Testis (tissue), 3 donors: ENCODE results near the gene OGN. TPM values are rescaled to one million over a fixed set of nuclear protein-coding genes. Genes with fewer than 3 reads are reported as not detected.

Experiments used
- DNase-seq: peaks from one replicate; pipeline ENCODE4 v3.0.0-alpha.2; 2019
- H3K27ac ChIP-seq, 2 donors: fragments of 200-600 bp; sonication (generic); one replicate each; pipeline ENCODE4 v1.5.1; 2019
- H3K27me3 ChIP-seq: fragments of 200-600 bp; sonication (generic); one replicate; pipeline ENCODE4 v1.5.1; 2019
- H3K36me3 ChIP-seq: fragments of 200-600 bp; sonication (generic); one replicate; pipeline ENCODE4 v1.5.1; 2017; ENCODE audit warnings: low read depth; ENCODE audit errors: missing control alignments
- H3K4me1 ChIP-seq: fragments of 200-600 bp; sonication (generic); one replicate; pipeline ENCODE4 v1.5.1; 2019
- H3K4me3 ChIP-seq, 2 donors: fragments of 200-600 bp; sonication (generic); one replicate each; pipeline ENCODE4 v1.5.1; 2017 to 2019
- H3K9me3 ChIP-seq: fragments of 200-600 bp; sonication (generic); one replicate; pipeline ENCODE4 v1.5.1; 2017
- POLR2A ChIP-seq: fragments of 450-650 bp; IDR thresholded peaks from one replicate; pipeline ENCODE4 v1.6.1; 2017; ENCODE audit warnings: antibody characterized with exemption, mild to moderate bottlenecking, moderate library complexity
- WGBS, 2 donors: methylation state at CpG; one replicate each; pipeline ENCODE4 v1.1.5; 2018; 5-methylcytosine and 5-hydroxymethylcytosine counted together
- intact Hi-C: fragments of 100-400 bp; cut with DNase I; formaldehyde crosslinking; loops from one replicate; pipeline ENCODE4 v1.15.1; 2023; ENCODE audit warnings: low total_unique reads
- polyA plus RNA-seq: library from polyadenylated mRNA; stranded (reverse); fragments of 350-450 nt; fragmentation: Illumina TruSeq; extraction: RNeasy Lipid Tissue Mini Kit (QIAGEN cat#74804); gene quantifications from one replicate; pipeline ENCODE4 v1.2.3, GENCODE V29; 2014; ENCODE audit warnings: low read depth, low replicate concordance; ENCODE audit not compliant: insufficient read depth
- total RNA-seq, 2 donors: library from RNA; depleted of rRNA; stranded (reverse); fragments of >200 nt; gene quantifications; one replicate each; pipeline ENCODE4 v1.2.3, GENCODE V29; 2016
- TF ChIP-seq, protein P1 (sequence below), 3 experiments: fragments of 450-650 bp in 2 of 3; fragments of 200-600 bp in 1 of 3; sonication (generic) in 1 of 3; IDR thresholded peaks; one replicate each; pipeline ENCODE4 v1.5.1; 2016 to 2019; ENCODE audit warnings: antibody characterized with exemption in 3 of 3, mild to moderate bottlenecking in 2 of 3, moderate library complexity in 1 of 3

OGN gene
- total and polyA plus RNA-seq, 3 donors from 2014 or later = 4.9 to 18.4 (median 9.5) TPM

DNA sequence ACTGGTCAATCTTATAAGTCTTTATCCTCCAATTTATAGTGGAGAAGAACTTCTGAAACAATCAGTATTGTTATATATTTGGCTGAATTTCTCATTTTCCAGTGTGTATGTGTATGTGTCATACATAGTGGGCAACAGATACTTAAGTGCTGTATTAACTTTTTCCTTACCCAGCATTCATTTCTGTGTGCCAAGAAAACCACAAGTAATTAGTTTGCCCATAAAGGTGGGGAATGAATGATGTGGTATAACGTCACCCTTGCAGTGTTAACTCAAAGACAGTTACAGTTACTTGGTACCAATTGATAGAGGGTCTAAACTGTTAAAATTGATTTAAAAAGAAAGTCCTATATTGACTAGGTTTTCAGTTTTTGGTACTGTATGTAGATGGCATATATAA lies 2.0 kb downstream of the OGN start:
- H3K4me3 ChIP-seq = no peak overlapping the region
- no peaks in the 10 kb centered on the region for H3K27me3 ChIP-seq
- no peaks in the 10 kb centered on the region for H3K36me3 ChIP-seq
- intact Hi-C loops = no loop called here
- 60 to 67% methylated on average over 1 of the region's 1 CpG for WGBS, 2 donors
- TF ChIP-seq, protein P1, sequence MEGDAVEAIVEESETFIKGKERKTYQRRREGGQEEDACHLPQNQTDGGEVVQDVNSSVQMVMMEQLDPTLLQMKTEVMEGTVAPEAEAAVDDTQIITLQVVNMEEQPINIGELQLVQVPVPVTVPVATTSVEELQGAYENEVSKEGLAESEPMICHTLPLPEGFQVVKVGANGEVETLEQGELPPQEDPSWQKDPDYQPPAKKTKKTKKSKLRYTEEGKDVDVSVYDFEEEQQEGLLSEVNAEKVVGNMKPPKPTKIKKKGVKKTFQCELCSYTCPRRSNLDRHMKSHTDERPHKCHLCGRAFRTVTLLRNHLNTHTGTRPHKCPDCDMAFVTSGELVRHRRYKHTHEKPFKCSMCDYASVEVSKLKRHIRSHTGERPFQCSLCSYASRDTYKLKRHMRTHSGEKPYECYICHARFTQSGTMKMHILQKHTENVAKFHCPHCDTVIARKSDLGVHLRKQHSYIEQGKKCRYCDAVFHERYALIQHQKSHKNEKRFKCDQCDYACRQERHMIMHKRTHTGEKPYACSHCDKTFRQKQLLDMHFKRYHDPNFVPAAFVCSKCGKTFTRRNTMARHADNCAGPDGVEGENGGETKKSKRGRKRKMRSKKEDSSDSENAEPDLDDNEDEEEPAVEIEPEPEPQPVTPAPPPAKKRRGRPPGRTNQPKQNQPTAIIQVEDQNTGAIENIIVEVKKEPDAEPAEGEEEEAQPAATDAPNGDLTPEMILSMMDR (IDR thresholded peaks at IDR 0.05) = no peak
- no peak for DNase-seq
- H3K27ac ChIP-seq = peak overlapping the region in 1 of 2 donors; percentile 7
- H3K4me1 ChIP-seq = peaks cover 9% of the 10 kb centered on the region
- H3K9me3 ChIP-seq = no peaks in the 10 kb centered on the region

DNA sequence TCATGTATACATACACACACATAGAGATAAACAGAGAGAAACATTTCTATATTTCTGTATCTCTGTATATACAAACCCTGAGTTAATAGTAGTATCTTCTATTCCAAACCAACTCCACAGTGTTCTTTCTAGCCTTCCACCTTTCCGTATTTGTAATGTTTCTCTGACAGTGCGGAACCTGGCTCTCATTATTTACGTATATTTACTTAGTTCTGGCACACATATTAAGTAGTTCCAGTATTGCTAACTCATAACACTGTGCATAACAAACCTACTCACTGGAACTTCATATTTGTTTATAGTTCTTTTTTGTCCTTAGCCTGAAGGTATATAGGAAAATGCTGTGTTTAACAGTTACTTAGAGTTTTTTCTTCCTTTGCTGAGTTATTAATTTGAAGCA lies 6.5 kb downstream of the OGN start:
- no peaks in the 10 kb centered on the region for H3K36me3 ChIP-seq
- DNase-seq = no peak
- intact Hi-C loops = no loop called here
- no peaks in the 10 kb centered on the region for H3K4me1 ChIP-seq
- TF ChIP-seq, protein P1 (IDR thresholded peaks at IDR 0.05) = no peak
- TF ChIP-seq POLR2A = no peak
- H3K27ac ChIP-seq = no peak overlapping the region
- H3K4me3 ChIP-seq = no peak overlapping the region
- no peaks in the 10 kb centered on the region for H3K27me3 ChIP-seq
- H3K9me3 ChIP-seq = no peaks in the 10 kb centered on the region
- 96 to 98% methylated on average over 3 of the region's 3 CpGs for WGBS, 2 donors

DNA sequence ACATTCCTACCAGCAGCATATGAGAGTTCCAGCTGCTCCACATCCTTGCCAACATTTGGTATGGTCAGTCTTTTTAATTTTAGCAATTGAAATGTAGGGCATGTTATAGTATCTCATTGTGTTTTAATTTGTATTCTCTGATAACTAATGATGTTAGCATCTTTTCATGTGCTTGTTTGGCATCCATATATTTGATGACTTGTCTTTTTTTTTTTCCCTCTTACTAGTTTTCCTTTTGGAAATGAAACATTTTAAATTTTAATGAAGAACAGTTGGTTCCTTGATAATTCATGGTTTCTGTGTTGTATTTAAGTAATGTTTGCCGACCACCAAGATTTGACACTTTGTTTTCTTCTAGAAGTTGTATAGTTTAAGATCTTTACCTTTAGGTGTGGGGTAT lies 8.8 kb downstream of the OGN start:
- 43 to 58% methylated on average over 1 of the region's 1 CpG for WGBS, 2 donors
- Histone ChIP-seq H3K27ac (no peak overlapping the region), H3K36me3 (no peaks in the 10 kb centered on the region), H3K27me3 (no peaks in the 10 kb centered on the region), H3K4me3 (no peak overlapping the region), H3K4me1 (no peaks in the 10 kb centered on the region), H3K9me3 (no peaks in the 10 kb centered on the region)
- no peak for DNase-seq
- intact Hi-C loops = no loop called here
- TF ChIP-seq, protein P1 (IDR thresholded peaks at IDR 0.05) = no peak
- TF ChIP-seq POLR2A = no peak

DNA sequence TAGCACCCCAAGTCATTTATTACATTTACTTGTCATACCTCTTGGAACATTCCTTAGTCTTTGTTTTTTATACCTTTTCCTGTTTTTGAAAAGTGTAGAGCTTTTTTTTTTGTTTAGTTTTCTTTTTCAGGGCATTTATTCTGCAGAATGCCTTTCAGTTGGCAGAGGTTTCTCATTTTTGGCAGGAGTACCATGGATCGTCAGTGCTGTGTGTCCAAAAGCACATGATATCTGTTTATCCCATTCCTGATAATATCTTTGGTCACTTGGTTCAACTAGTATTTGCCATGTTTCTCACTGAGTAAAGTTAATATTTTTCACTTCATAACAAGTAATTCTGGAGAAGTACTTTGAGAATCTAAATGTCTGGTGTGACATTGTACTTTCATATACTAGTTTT lies 10.7 kb downstream of the OGN start:
- H3K4me1 ChIP-seq = no peaks in the 10 kb centered on the region
- no peak overlapping the region for H3K4me3 ChIP-seq
- 35 to 47% methylated on average over 1 of the region's 1 CpG for WGBS, 2 donors
- intact Hi-C loops = no loop called here
- TF ChIP-seq POLR2A = no peak
- TF ChIP-seq, protein P1 (IDR thresholded peaks at IDR 0.05) = no peak
- no peaks in the 10 kb centered on the region for H3K36me3 ChIP-seq
- H3K9me3 ChIP-seq = no peaks in the 10 kb centered on the region
- H3K27me3 ChIP-seq = no peaks in the 10 kb centered on the region
- no peak for DNase-seq
- H3K27ac ChIP-seq = peak overlapping the region in 1 of 2 donors; percentile 19

DNA sequence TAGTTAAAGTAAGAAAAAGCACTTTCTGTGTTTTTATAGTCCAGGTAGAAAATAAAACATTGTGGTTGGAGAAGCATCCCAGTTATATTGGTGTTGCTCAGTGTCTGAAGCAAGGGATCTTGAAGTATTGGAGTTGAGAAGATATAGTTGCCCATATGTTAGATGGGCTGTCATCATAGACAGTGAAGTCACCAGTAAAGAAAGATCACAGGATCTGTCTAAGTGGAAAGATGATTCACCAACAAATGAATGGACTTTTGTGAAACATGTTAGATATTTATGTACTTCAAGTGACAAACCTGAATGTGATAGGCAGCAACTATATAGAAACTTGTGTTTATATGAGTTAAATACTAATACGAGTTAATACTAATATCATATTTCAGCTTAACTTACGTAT lies 11.7 kb downstream of the OGN start:
- H3K27ac ChIP-seq = no peak overlapping the region
- H3K4me1 ChIP-seq = no peaks in the 10 kb centered on the region
- intact Hi-C loops = no loop called here
- H3K27me3 ChIP-seq = no peaks in the 10 kb centered on the region
- H3K9me3 ChIP-seq = no peaks in the 10 kb centered on the region
- no peak overlapping the region for H3K4me3 ChIP-seq
- TF ChIP-seq POLR2A = no peak
- TF ChIP-seq, protein P1 (IDR thresholded peaks at IDR 0.05) = no peak
- WGBS, 2 donors = 90 to 91% methylated on average over 2 of the region's 2 CpGs
- DNase-seq = no peak
- no peaks in the 10 kb centered on the region for H3K36me3 ChIP-seq
